Activated T-cell treated with anti-CD3 and anti-CD28 coated beads, Interleukin-2, amount 50 U/mL, for 24 hours (primary cell): ENCODE measurements around the gene PNRC2.
"Not testable (repeated sequence)": the region's sequence is repeated elsewhere in the genome, so short reads cannot be mapped to it uniquely, and the experiment has no call there.

Experiments
- DNase-seq: peaks from one replicate; pipeline ENCODE4 v3.0.0-alpha.2; 2020
- H3K27ac Mint-ChIP-seq: 2 replicates; pipeline ENCODE4 v1.8.0; 2020; ENCODE audit warnings: mild to moderate bottlenecking, mixed read lengths
- H3K27me3 Mint-ChIP-seq: 2 replicates; pipeline ENCODE4 v1.8.0; 2020; ENCODE audit warnings: mixed read lengths
- H3K36me3 Mint-ChIP-seq: 2 replicates; pipeline ENCODE4 v1.8.0; 2020; ENCODE audit warnings: low read depth, mixed read lengths
- H3K4me1 Mint-ChIP-seq: 2 replicates; pipeline ENCODE4 v1.8.0; 2020; ENCODE audit warnings: low read depth, mixed read lengths
- H3K4me3 Mint-ChIP-seq: 2 replicates; pipeline ENCODE4 v1.8.0; 2020; ENCODE audit warnings: mild to moderate bottlenecking, moderate library complexity, mixed read lengths
- H3K9me3 Mint-ChIP-seq: 2 replicates; pipeline ENCODE4 v1.8.0; 2020; ENCODE audit warnings: mixed read lengths

The PNRC2 gene

DNA sequence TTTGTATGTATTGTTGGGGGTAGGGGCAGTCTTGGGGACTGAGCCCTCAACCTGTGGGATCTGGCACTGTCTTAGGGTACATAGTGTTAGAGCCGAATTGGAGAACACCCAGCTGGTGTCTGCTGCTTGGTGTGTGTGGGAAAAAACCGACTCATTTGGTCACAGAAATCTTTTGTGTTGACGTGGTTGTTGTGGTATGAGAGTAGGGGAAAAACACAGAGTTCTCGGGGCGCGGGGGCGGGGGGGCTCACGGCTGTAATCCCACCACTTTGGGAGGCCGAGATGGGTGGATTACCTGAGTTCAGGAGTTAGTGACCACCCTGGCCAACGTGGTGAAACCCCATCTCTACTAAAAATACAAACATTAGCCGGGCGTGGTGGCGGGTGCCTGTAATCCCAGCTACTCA, 35.8 kb downstream of the PNRC2 start:
- H3K27ac Mint-ChIP-seq = no peak overlapping the region
- H3K4me1 Mint-ChIP-seq = peaks cover 12% of the 10 kb centered on the region
- H3K4me3 Mint-ChIP-seq = no peak overlapping the region
- H3K27me3 Mint-ChIP-seq = no peaks in the 10 kb centered on the region
- no peaks in the 10 kb centered on the region for H3K36me3 Mint-ChIP-seq
- no peak for DNase-seq
- H3K9me3 Mint-ChIP-seq = no peaks in the 10 kb centered on the region

DNA sequence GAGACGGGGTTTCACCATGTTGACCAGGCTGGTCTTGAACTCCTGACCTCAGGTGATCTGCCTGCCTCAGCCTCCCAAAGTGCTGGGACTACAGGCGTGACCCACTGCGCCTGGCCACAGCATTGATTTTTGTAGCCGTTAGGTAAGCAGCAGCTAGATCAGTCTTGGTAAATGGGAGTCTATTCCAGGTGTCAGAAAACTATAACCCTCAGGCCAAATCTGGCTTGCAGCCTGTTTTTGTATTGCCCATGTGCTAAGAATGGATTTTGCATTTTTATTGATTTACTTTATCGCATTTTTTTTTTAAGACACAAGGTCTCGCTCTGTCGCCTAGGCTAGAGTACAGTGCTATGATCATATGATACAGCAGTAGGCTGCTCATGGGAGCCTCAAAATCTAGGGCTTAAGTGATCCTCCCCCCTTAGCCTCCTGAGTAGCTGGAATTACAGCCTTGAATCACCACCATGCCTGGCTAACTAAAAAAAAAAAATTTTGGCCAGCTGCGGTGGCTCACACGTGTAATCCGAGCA, 37.1 kb downstream of the PNRC2 start:
- H3K27ac Mint-ChIP-seq = no peak overlapping the region
- peaks cover 12% of the 10 kb centered on the region for H3K4me1 Mint-ChIP-seq
- H3K27me3 Mint-ChIP-seq = no peaks in the 10 kb centered on the region
- H3K36me3 Mint-ChIP-seq = no peaks in the 10 kb centered on the region
- no peaks in the 10 kb centered on the region for H3K9me3 Mint-ChIP-seq
- no peak overlapping the region for H3K4me3 Mint-ChIP-seq
- no peak for DNase-seq

- H3K36me3 Mint-ChIP-seq = no peaks in the 10 kb centered on the region
- DNase-seq = no peak
- H3K9me3 Mint-ChIP-seq = no peaks in the 10 kb centered on the region
- H3K27ac Mint-ChIP-seq = no peak overlapping the region
- no peak overlapping the region for H3K4me3 Mint-ChIP-seq
- H3K4me1 Mint-ChIP-seq = peaks cover 12% of the 10 kb centered on the region
- H3K27me3 Mint-ChIP-seq = no peaks in the 10 kb centered on the region
Observed at GRCh38 chr1:23997812-23998211, 38.2 kb downstream of the PNRC2 start.

GRCh38 chr1:23999156-23999671, 39.6 kb downstream of the PNRC2 start:
- Mint-ChIP-seq H3K9me3 (no peaks in the 10 kb centered on the region), H3K27ac (no peak overlapping the region), H3K4me1 (peaks cover 12% of the 10 kb centered on the region), H3K27me3 (no peaks in the 10 kb centered on the region), H3K4me3 (no peak overlapping the region), H3K36me3 (no peaks in the 10 kb centered on the region)
- no peak for DNase-seq

- no peak for DNase-seq
- Mint-ChIP-seq H3K27me3 (peaks cover 6% of the 10 kb centered on the region), H3K9me3 (no peaks in the 10 kb centered on the region), H3K4me1 (peaks cover 8% of the 10 kb centered on the region), H3K4me3 (no peak overlapping the region), H3K36me3 (no peaks in the 10 kb centered on the region), H3K27ac (no peak overlapping the region)
Observed at GRCh38 chr1:24002695-24003094, 43.1 kb downstream of the PNRC2 start.

- H3K4me1 Mint-ChIP-seq = peaks cover 7% of the 10 kb centered on the region
- H3K4me3 Mint-ChIP-seq = no peak overlapping the region
Observed at GRCh38 chr1:24003331-24003972, 43.8 kb downstream of the PNRC2 start.

DNA sequence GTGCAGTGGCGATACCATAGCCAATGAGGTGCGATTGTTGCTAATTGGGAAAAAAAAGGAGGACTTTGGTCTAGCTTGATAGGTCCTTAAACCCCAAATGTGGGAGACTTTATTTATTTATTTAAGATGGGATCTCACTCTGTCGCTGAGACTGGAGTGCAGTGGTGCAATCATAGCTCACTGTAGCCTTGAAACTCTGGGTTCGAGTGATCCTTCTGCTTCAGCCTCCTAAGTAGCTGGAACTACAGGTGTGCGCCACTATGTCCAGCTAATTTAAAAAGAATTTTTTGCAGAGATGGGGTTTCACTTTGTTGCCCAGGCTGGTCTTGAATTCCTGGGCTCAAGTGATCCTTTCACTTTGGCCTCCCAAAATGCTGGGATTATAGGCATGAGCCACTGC, 44.5 kb downstream of the PNRC2 start:
- no peaks in the 10 kb centered on the region for H3K36me3 Mint-ChIP-seq
- H3K4me3 Mint-ChIP-seq = no peak overlapping the region
- H3K9me3 Mint-ChIP-seq = no peaks in the 10 kb centered on the region
- H3K4me1 Mint-ChIP-seq = peaks cover 2% of the 10 kb centered on the region
- no peak overlapping the region for H3K27ac Mint-ChIP-seq
- peaks cover 6% of the 10 kb centered on the region for H3K27me3 Mint-ChIP-seq
- DNase-seq = no peak

More at GRCh38 chr1:24003331-24003972, 43.8 kb downstream of the PNRC2 start:
- H3K9me3 Mint-ChIP-seq = no peaks in the 10 kb centered on the region
- H3K27ac Mint-ChIP-seq = no peak overlapping the region
- H3K27me3 Mint-ChIP-seq = peaks cover 6% of the 10 kb centered on the region
- DNase-seq = no peak
- H3K36me3 Mint-ChIP-seq = no peaks in the 10 kb centered on the region

DNA sequence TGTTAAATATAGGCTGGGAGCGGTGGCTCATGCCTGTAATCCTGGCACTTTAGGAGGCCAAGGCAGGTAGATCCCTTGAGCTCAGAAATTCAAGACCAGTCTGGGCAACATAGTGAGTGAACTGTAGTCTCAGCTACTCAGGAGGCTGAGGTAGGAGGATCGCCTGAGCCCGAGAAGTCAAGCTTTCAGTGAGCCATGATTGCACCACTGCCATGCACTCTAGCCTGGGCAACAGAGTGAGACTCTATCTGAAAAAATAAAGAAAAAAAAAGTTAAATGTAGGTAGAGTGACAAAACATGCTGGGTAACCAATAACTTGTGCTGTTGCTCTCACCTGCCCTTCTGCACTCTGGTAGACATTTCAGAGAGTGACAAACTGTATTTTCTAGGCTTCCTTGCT, 45.5 kb downstream of the PNRC2 start:
- Mint-ChIP-seq H3K36me3 (no peaks in the 10 kb centered on the region), H3K9me3 (no peaks in the 10 kb centered on the region), H3K4me1 (no peaks in the 10 kb centered on the region), H3K27me3 (peaks cover 6% of the 10 kb centered on the region), H3K27ac (no peak overlapping the region), H3K4me3 (no peak overlapping the region)
- DNase-seq = no peak

DNA sequence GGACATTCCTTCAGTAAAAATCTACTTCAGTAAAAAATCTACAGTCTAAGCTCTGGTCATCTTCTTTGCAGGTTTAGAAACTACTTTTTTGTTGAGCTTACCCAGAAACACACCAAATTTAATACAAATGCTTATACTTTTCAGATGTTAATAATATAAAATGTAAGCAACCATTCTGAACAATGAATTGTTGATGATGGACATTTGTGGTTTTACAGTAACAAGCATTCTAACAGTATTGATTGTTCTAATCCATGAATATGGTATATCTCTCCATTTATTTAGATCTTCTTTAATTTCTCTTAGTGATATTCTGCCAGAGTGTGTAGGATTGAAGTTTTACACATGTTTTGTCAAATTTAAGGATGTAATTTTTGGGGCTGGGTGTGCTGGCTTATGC, 47.5 kb downstream of the PNRC2 start:
- Mint-ChIP-seq H3K36me3 (no peaks in the 10 kb centered on the region), H3K9me3 (no peaks in the 10 kb centered on the region), H3K4me3 (no peak overlapping the region), H3K27ac (no peak overlapping the region), H3K4me1 (peaks cover 1% of the 10 kb centered on the region), H3K27me3 (peaks cover 11% of the 10 kb centered on the region)
- no peak for DNase-seq

GRCh38 chr1:24008574-24009184, 49.1 kb downstream of the PNRC2 start:
- DNase-seq, H3K4me1 Mint-ChIP-seq, H3K4me3 Mint-ChIP-seq, H3K27ac Mint-ChIP-seq, H3K9me3 Mint-ChIP-seq, H3K36me3 Mint-ChIP-seq: not testable (repeated sequence)
- H3K27me3 Mint-ChIP-seq = peaks cover 13% of the 10 kb centered on the region

DNA sequence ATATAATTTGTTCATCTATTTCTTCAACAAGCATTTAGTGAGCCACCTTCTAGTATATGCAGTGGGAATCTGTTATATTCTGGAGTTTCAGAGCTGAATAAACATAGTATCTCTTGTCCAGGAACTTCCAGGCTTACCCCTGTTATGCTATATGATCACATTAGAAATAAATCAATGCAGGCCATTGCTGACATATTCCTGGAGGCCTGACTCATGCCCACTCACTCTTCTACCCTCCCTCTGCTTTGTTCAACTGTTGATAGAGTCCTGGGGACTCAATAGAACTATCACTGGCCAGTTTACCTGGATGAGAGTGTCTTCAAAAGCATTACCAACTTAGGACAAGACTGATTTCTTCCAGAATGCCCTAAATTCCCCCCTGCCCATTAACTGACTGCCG, 49.8 kb downstream of the PNRC2 start:
- no peak for DNase-seq
- H3K27me3 Mint-ChIP-seq = peaks cover 18% of the 10 kb centered on the region
- peaks cover 1% of the 10 kb centered on the region for H3K4me1 Mint-ChIP-seq
- no peaks in the 10 kb centered on the region for H3K9me3 Mint-ChIP-seq
- no peaks in the 10 kb centered on the region for H3K36me3 Mint-ChIP-seq
- H3K4me3 Mint-ChIP-seq = no peak overlapping the region
- H3K27ac Mint-ChIP-seq = no peak overlapping the region

DNA sequence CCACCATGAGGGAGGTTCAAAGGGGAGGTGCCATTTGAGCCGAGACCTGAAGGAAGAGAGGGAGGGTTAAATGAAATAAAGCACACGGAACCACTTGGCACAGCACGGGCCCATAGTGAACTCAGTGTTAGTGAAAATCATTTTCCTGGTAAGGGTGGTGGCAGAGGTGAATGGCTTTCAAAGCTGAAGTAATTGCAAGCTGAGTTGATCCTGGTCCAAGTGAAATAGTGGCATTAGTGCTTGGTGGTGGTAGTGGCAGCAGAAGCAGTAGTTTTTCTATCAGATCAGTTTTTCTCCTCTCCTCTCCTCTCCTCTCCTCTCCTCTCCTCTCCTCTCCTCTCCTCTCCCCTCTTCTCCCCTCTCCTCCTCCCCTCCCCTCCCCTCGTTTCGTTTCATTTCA, 51.0 kb downstream of the PNRC2 start:
- Mint-ChIP-seq H3K4me3 (no peak overlapping the region), H3K27me3 (peaks cover 16% of the 10 kb centered on the region), H3K27ac (no peak overlapping the region), H3K9me3 (no peaks in the 10 kb centered on the region), H3K36me3 (no peaks in the 10 kb centered on the region), H3K4me1 (peaks cover 1% of the 10 kb centered on the region)
- DNase-seq = no peak

GRCh38 chr1:24012878-24013277, 53.2 kb downstream of the PNRC2 start:
- DNase-seq, H3K4me3 Mint-ChIP-seq, H3K4me1 Mint-ChIP-seq, H3K36me3 Mint-ChIP-seq, H3K9me3 Mint-ChIP-seq, H3K27ac Mint-ChIP-seq: not testable (repeated sequence)
- H3K27me3 Mint-ChIP-seq = peaks cover 13% of the 10 kb centered on the region
